Stimulated activated naive CD4-positive, alpha-beta T cell (primary cell): Measurements from ENCODE around the gene KRT76.
"Not testable (repeated sequence)": the region's sequence is repeated elsewhere in the genome, so short reads cannot be mapped to it uniquely, and the experiment has no call there.

Experiments
- DNase-seq, 6 experiments: peaks; one replicate each; lab custom pipeline; 2025; lab: John Stamatoyannopoulos, UW

Gene KRT76

GRCh38 chr12:52781399-52782082, 4.4 kb upstream of the KRT76 start:
- DNase-seq: no peak

GRCh38 chr12:52779914-52780313, 2.8 kb upstream of the KRT76 start:
- DNase-seq: no peak

- DNase-seq: no peak
Observed at GRCh38 chr12:52778833-52779232, 1.7 kb upstream of the KRT76 start.

- no peak for DNase-seq
Observed at GRCh38 chr12:52777566-52777965, 421 bp upstream of the KRT76 start.

- no peak for DNase-seq
Observed at GRCh38 chr12:52776435-52776834, 710 bp downstream of the KRT76 start.

- DNase-seq: no peak
Observed at GRCh38 chr12:52774629-52775250, 2.4 kb downstream of the KRT76 start.

- DNase-seq: no peak
Observed at GRCh38 chr12:52772772-52773171, 4.4 kb downstream of the KRT76 start.

- DNase-seq: no peak
Observed at GRCh38 chr12:52772188-52772587, 5.0 kb downstream of the KRT76 start.

GRCh38 chr12:52771505-52771904, 5.6 kb downstream of the KRT76 start:
- no peak for DNase-seq

- no peak for DNase-seq
Observed at GRCh38 chr12:52771088-52771487, 6.1 kb downstream of the KRT76 start.

GRCh38 chr12:52769946-52770345, 7.2 kb downstream of the KRT76 start:
- no peak for DNase-seq

- no peak for DNase-seq
Observed at GRCh38 chr12:52769354-52769753, 7.8 kb downstream of the KRT76 start.

- DNase-seq: no peak
Observed at GRCh38 chr12:52768479-52769200, 8.5 kb downstream of the KRT76 start.

GRCh38 chr12:52767427-52767826, 9.7 kb downstream of the KRT76 start:
- DNase-seq: no peak

GRCh38 chr12:52767020-52767379, 10.1 kb downstream of the KRT76 start:
- DNase-seq: no peak

GRCh38 chr12:52766351-52767019, 10.7 kb downstream of the KRT76 start:
- DNase-seq: no peak

- DNase-seq: no peak
Observed at GRCh38 chr12:52765702-52766101, 11.4 kb downstream of the KRT76 start.

GRCh38 chr12:52763991-52764390, 13.2 kb downstream of the KRT76 start:
- DNase-seq: no peak

- DNase-seq: no peak
Observed at GRCh38 chr12:52763036-52763659, 14.0 kb downstream of the KRT76 start.

GRCh38 chr12:52761802-52762201, 15.3 kb downstream of the KRT76 start:
- no peak for DNase-seq

GRCh38 chr12:52761218-52761617, 15.9 kb downstream of the KRT76 start:
- DNase-seq: not testable (repeated sequence)

- no peak for DNase-seq
Observed at GRCh38 chr12:52760623-52761022, 16.5 kb downstream of the KRT76 start.
